ENCODE measurements around the gene ADRM1.

Gene ADRM1

DNA sequence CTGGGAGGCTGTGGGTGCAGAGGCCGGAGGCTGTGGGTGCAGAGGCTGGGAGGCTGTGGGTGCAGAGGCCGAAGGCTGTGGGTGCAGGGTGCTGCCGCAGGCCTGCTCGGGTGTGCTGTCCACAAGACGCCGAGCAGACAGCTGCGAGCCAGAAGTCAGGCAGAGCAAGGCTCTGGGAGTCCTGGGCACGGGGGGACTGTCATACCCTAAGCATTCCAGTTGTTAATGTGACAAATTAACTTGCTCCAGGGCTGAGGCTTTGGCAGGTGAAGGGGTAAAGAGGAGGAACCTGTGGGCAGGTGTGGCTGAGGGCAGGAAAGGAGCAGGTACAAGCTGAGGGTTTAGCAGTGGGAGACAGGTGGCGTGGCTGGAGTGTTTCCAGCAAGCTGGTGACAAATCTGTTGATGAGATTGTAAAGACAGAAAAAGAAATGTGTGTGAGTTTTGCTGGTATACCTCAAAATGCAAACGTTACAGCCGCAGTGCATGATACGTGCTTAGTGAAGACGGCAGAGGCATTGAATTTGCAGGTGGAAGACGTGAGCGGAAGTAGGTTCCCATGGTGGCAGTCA is 14.2 kb upstream of the ADRM1 start:
- no peak overlapping the region for H3K4me3 ChIP-seq (replicated peaks; ENCODE audit: low read depth, low read length)
- no peak for DNase-seq (ENCODE audit: low read depth)
- TF ChIP-seq, protein P1, sequence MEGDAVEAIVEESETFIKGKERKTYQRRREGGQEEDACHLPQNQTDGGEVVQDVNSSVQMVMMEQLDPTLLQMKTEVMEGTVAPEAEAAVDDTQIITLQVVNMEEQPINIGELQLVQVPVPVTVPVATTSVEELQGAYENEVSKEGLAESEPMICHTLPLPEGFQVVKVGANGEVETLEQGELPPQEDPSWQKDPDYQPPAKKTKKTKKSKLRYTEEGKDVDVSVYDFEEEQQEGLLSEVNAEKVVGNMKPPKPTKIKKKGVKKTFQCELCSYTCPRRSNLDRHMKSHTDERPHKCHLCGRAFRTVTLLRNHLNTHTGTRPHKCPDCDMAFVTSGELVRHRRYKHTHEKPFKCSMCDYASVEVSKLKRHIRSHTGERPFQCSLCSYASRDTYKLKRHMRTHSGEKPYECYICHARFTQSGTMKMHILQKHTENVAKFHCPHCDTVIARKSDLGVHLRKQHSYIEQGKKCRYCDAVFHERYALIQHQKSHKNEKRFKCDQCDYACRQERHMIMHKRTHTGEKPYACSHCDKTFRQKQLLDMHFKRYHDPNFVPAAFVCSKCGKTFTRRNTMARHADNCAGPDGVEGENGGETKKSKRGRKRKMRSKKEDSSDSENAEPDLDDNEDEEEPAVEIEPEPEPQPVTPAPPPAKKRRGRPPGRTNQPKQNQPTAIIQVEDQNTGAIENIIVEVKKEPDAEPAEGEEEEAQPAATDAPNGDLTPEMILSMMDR (IDR thresholded peaks at IDR 0.05; ENCODE audit: low read length, missing control alignments) = no peak

- no peak for DNase-seq (ENCODE audit: low read depth)
- TF ChIP-seq, protein P1 (IDR thresholded peaks at IDR 0.05; ENCODE audit: low read length, missing control alignments) = no peak
- no peak overlapping the region for H3K4me3 ChIP-seq (replicated peaks; ENCODE audit: low read depth, low read length)
These were observed 13.7 kb upstream of the ADRM1 start for GRCh38 chr20:62289131-62289530.

- TF ChIP-seq, protein P1 (IDR thresholded peaks at IDR 0.05; ENCODE audit: low read length, missing control alignments) = no peak
- H3K4me3 ChIP-seq (replicated peaks; ENCODE audit: low read depth, low read length) = no peak overlapping the region
- DNase-seq (ENCODE audit: low read depth) = no peak
These were observed 12.9 kb upstream of the ADRM1 start for GRCh38 chr20:62289898-62290297.

GRCh38 chr20:62291251-62292066 is 11.3 kb upstream of the ADRM1 start:
- DNase-seq (ENCODE audit: low read depth) = no peak
- TF ChIP-seq, protein P1 (IDR thresholded peaks at IDR 0.05; ENCODE audit: low read length, missing control alignments) = no peak

DNA sequence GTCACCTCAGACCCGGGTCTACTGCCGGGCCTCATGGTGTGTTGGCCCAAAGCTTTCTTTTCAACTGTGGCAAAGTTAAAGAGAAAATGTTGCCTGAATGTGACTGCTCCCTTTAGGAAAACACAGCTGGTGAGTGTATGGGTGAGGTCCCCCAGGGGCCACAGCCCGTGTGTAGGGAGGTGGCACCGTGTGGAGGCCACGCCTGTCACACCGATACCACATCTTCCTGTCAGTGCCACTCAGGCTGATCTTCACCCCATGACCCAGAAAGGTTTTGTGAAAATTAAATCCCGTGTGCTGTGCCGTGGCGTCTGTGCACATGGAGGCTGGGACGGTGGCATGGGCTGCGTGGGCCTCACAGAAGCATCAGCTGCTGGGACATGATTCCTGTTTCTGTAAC is 10.7 kb upstream of the ADRM1 start:
- no peak for DNase-seq (ENCODE audit: low read depth)
- H3K4me3 ChIP-seq (replicated peaks; ENCODE audit: low read depth, low read length) = no peak overlapping the region
- TF ChIP-seq, protein P1 (IDR thresholded peaks at IDR 0.05; ENCODE audit: low read length, missing control alignments) = no peak

More at GRCh38 chr20:62291251-62292066, 11.3 kb upstream of the ADRM1 start:
- no peak overlapping the region for H3K4me3 ChIP-seq (replicated peaks; ENCODE audit: low read depth, low read length)

GRCh38 chr20:62293111-62293784 is 9.5 kb upstream of the ADRM1 start:
- TF ChIP-seq, protein P1 (IDR thresholded peaks at IDR 0.05; ENCODE audit: low read length, missing control alignments) = no peak
- H3K4me3 ChIP-seq (replicated peaks; ENCODE audit: low read depth, low read length) = no peak overlapping the region
- no peak for DNase-seq (ENCODE audit: low read depth)
